ENCODE results near the gene CNGB1.
"Not testable (repeated sequence)": the region's sequence is repeated elsewhere in the genome, so short reads cannot be mapped to it uniquely, and the experiment has no call there.

The CNGB1 gene

GRCh38 chr16:57970970-57971369 is at the start of gene CNGB1:
CNGB1 (minus strand) TSS chr16:57971128; CDS start chr16:57967286, 3,842 bp downstream.
- H3K4me1 Mint-ChIP-seq (ENCODE audit: low read depth) = no peaks in the 10 kb centered on the region
- H3K36me3 Mint-ChIP-seq (ENCODE audit: low read depth) = no peaks in the 10 kb centered on the region
- no peaks in the 10 kb centered on the region for H3K9me3 Mint-ChIP-seq
- H3K27ac Mint-ChIP-seq = no peak within 1 kb of the TSS
- H3K27me3 Mint-ChIP-seq = no peaks in the 10 kb centered on the region
- H3K4me3 Mint-ChIP-seq = no peak within 1 kb of the TSS

GRCh38 chr16:58019866-58020538 is 49.1 kb upstream of the CNGB1 start:
- Mint-ChIP-seq H3K36me3 (ENCODE audit: low read depth) (no peaks in the 10 kb centered on the region), H3K4me3 (no peak overlapping the region), H3K27ac (no peak overlapping the region), H3K4me1 (ENCODE audit: low read depth) (peaks cover 12% of the 10 kb centered on the region), H3K27me3 (peaks cover 7% of the 10 kb centered on the region), H3K9me3 (no peaks in the 10 kb centered on the region)

- Mint-ChIP-seq H3K9me3 (no peaks in the 10 kb centered on the region), H3K4me3 (no peak overlapping the region), H3K36me3 (ENCODE audit: low read depth) (no peaks in the 10 kb centered on the region), H3K4me1 (ENCODE audit: low read depth) (peaks cover 6% of the 10 kb centered on the region), H3K27me3 (no peaks in the 10 kb centered on the region), H3K27ac (no peak overlapping the region)
Observed at GRCh38 chr16:58018803-58019202, 47.9 kb upstream of the CNGB1 start.

GRCh38 chr16:58016840-58017446 is 46.0 kb upstream of the CNGB1 start:
- no peak overlapping the region for H3K4me3 Mint-ChIP-seq
- no peaks in the 10 kb centered on the region for H3K36me3 Mint-ChIP-seq (ENCODE audit: low read depth)
- H3K27ac Mint-ChIP-seq = no peak overlapping the region
- no peaks in the 10 kb centered on the region for H3K9me3 Mint-ChIP-seq
- no peaks in the 10 kb centered on the region for H3K27me3 Mint-ChIP-seq
- H3K4me1 Mint-ChIP-seq (ENCODE audit: low read depth) = peaks cover 6% of the 10 kb centered on the region

- no peaks in the 10 kb centered on the region for H3K9me3 Mint-ChIP-seq
- H3K27ac Mint-ChIP-seq = no peak overlapping the region
Observed at GRCh38 chr16:58013201-58013956, 42.5 kb upstream of the CNGB1 start.

GRCh38 chr16:58012481-58012880 is 41.6 kb upstream of the CNGB1 start:
- H3K9me3 Mint-ChIP-seq = no peaks in the 10 kb centered on the region
- H3K36me3 Mint-ChIP-seq (ENCODE audit: low read depth) = peaks cover 29% of the 10 kb centered on the region
- H3K4me3 Mint-ChIP-seq = no peak overlapping the region
- H3K27ac Mint-ChIP-seq = no peak overlapping the region
- H3K4me1 Mint-ChIP-seq (ENCODE audit: low read depth) = no peaks in the 10 kb centered on the region
- H3K27me3 Mint-ChIP-seq = no peaks in the 10 kb centered on the region

More at GRCh38 chr16:58013201-58013956, 42.5 kb upstream of the CNGB1 start:
- Mint-ChIP-seq H3K4me1 (ENCODE audit: low read depth) (no peaks in the 10 kb centered on the region), H3K36me3 (ENCODE audit: low read depth) (peaks cover 24% of the 10 kb centered on the region), H3K4me3 (no peak overlapping the region), H3K27me3 (no peaks in the 10 kb centered on the region)

- Mint-ChIP-seq H3K4me3 (no peak overlapping the region), H3K9me3 (no peaks in the 10 kb centered on the region), H3K4me1 (ENCODE audit: low read depth) (no peaks in the 10 kb centered on the region), H3K36me3 (ENCODE audit: low read depth) (peaks cover 35% of the 10 kb centered on the region), H3K27ac (no peak overlapping the region), H3K27me3 (no peaks in the 10 kb centered on the region)
Observed at GRCh38 chr16:58011652-58012051, 40.7 kb upstream of the CNGB1 start.

- Mint-ChIP-seq H3K4me3 (no peak overlapping the region), H3K4me1 (ENCODE audit: low read depth) (no peaks in the 10 kb centered on the region), H3K27ac (no peak overlapping the region), H3K36me3 (ENCODE audit: low read depth) (peaks cover 39% of the 10 kb centered on the region), H3K9me3 (no peaks in the 10 kb centered on the region), H3K27me3 (no peaks in the 10 kb centered on the region)
Observed at GRCh38 chr16:58010886-58011285, 40.0 kb upstream of the CNGB1 start.

- Mint-ChIP-seq H3K4me3 (no peak overlapping the region), H3K4me1 (ENCODE audit: low read depth) (peaks cover under 1% of the 10 kb centered on the region), H3K9me3 (no peaks in the 10 kb centered on the region), H3K27ac (no peak overlapping the region), H3K36me3 (ENCODE audit: low read depth) (peaks cover 42% of the 10 kb centered on the region), H3K27me3 (no peaks in the 10 kb centered on the region)
Observed at GRCh38 chr16:58009856-58010416, 39.0 kb upstream of the CNGB1 start.

- peaks cover 34% of the 10 kb centered on the region for H3K4me1 Mint-ChIP-seq (ENCODE audit: low read depth)
- not testable (repeated sequence) for H3K9me3 Mint-ChIP-seq, H3K27ac Mint-ChIP-seq, H3K4me3 Mint-ChIP-seq, H3K27me3 Mint-ChIP-seq
- peaks cover 44% of the 10 kb centered on the region for H3K36me3 Mint-ChIP-seq (ENCODE audit: low read depth)
Observed at GRCh38 chr16:58004736-58005135, 33.8 kb upstream of the CNGB1 start.

- no peaks in the 10 kb centered on the region for H3K27me3 Mint-ChIP-seq
- peaks cover 39% of the 10 kb centered on the region for H3K36me3 Mint-ChIP-seq (ENCODE audit: low read depth)
- peaks cover 51% of the 10 kb centered on the region for H3K4me1 Mint-ChIP-seq (ENCODE audit: low read depth)
- no peak overlapping the region for H3K27ac Mint-ChIP-seq
- H3K4me3 Mint-ChIP-seq = no peak overlapping the region
- no peaks in the 10 kb centered on the region for H3K9me3 Mint-ChIP-seq
Observed at GRCh38 chr16:58002936-58003335, 32.0 kb upstream of the CNGB1 start.

GRCh38 chr16:58002416-58002800 is 31.5 kb upstream of the CNGB1 start:
- Mint-ChIP-seq H3K4me1 (ENCODE audit: low read depth) (peaks cover 55% of the 10 kb centered on the region), H3K36me3 (ENCODE audit: low read depth) (peaks cover 37% of the 10 kb centered on the region), H3K4me3 (peak overlapping the region; percentile 92)

GRCh38 chr16:58001781-58002415 is 31.0 kb upstream of the CNGB1 start:
- H3K27me3 Mint-ChIP-seq = no peaks in the 10 kb centered on the region
- H3K4me1 Mint-ChIP-seq (ENCODE audit: low read depth) = peaks cover 59% of the 10 kb centered on the region
- H3K27ac Mint-ChIP-seq = peak overlapping the region; percentile 88
- H3K9me3 Mint-ChIP-seq = no peaks in the 10 kb centered on the region
- peaks cover 34% of the 10 kb centered on the region for H3K36me3 Mint-ChIP-seq (ENCODE audit: low read depth)
- H3K4me3 Mint-ChIP-seq = peak overlapping the region; percentile 92

More at GRCh38 chr16:58002416-58002800, 31.5 kb upstream of the CNGB1 start:
- no peaks in the 10 kb centered on the region for H3K9me3 Mint-ChIP-seq
- H3K27me3 Mint-ChIP-seq = no peaks in the 10 kb centered on the region
- H3K27ac Mint-ChIP-seq = no peak overlapping the region

- H3K4me3 Mint-ChIP-seq = peak within 1 kb of the TSS; percentile 92
- H3K27me3 Mint-ChIP-seq = no peaks in the 10 kb centered on the region
- H3K4me1 Mint-ChIP-seq (ENCODE audit: low read depth) = peaks cover 61% of the 10 kb centered on the region
- no peaks in the 10 kb centered on the region for H3K9me3 Mint-ChIP-seq
- H3K27ac Mint-ChIP-seq = peak within 1 kb of the TSS; percentile 88
- H3K36me3 Mint-ChIP-seq (ENCODE audit: low read depth) = peaks cover 28% of the 10 kb centered on the region
Observed at GRCh38 chr16:58000706-58001676, 30.1 kb upstream of the CNGB1 start, which contains the start of gene USB1. USB1 (plus strand) TSS chr16:58001407; CDS start chr16:58001484, 77 bp downstream.
